LNCAP (cell line): ENCODE data around the gene SPATA31C2.

Source experiments
- TF ChIP-seq, protein P1 (sequence below): fragments of 450-650 bp; IDR thresholded peaks from 2 replicates; pipeline ENCODE4 v1.5.1; 2017; ENCODE audit warnings: mild to moderate bottlenecking

SPATA31C2 gene

DNA sequence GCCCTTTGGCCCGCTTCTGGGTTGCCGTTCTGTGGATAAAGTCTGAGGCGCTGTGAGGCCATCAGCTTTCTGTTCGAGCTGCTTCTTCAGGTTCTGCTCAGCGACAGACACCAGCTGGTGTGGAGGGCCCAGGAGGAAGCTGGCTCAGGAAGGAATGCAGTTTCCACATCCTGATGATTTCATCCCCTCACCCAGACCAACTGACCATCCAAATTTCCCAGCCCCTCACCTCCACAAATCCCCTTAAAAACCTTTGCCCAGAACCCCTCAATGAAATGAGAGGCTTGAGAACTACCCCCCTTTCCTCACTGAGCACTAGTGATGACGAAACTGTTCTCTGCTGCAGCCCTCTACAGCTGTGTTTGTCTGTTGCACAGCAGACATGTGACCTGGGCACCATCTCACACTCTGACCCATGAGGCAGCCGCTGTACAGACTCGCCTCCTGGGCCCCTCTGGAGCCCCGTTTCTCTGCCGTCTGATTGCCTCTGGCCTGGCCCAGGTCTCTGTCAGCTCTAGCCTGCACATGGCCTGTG is 45.4 kb downstream of the SPATA31C2 start:
- TF ChIP-seq, protein P1, sequence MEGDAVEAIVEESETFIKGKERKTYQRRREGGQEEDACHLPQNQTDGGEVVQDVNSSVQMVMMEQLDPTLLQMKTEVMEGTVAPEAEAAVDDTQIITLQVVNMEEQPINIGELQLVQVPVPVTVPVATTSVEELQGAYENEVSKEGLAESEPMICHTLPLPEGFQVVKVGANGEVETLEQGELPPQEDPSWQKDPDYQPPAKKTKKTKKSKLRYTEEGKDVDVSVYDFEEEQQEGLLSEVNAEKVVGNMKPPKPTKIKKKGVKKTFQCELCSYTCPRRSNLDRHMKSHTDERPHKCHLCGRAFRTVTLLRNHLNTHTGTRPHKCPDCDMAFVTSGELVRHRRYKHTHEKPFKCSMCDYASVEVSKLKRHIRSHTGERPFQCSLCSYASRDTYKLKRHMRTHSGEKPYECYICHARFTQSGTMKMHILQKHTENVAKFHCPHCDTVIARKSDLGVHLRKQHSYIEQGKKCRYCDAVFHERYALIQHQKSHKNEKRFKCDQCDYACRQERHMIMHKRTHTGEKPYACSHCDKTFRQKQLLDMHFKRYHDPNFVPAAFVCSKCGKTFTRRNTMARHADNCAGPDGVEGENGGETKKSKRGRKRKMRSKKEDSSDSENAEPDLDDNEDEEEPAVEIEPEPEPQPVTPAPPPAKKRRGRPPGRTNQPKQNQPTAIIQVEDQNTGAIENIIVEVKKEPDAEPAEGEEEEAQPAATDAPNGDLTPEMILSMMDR: no peak

DNA sequence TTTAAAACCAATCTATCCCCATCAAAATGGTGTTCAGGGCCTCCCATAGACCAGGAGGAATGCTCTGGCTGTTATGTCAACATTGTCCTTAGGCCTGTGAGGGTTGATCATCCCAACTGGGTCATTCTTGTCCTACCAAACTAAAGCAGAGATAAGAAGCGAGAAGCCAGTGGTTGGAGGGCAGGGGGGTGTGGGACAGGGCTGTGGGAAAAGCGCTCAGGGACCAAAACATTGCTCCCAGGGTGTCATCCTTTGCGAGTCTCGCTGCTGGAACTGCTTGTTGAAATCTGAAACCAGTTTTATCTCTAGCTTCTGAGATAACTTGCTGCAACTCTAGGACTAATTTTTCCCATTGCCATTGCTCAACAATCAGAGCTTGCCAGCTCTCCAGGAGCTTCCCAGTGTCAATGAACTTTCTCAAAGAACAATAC is 48.1 kb downstream of the SPATA31C2 start:
- TF ChIP-seq, protein P1: no peak

DNA sequence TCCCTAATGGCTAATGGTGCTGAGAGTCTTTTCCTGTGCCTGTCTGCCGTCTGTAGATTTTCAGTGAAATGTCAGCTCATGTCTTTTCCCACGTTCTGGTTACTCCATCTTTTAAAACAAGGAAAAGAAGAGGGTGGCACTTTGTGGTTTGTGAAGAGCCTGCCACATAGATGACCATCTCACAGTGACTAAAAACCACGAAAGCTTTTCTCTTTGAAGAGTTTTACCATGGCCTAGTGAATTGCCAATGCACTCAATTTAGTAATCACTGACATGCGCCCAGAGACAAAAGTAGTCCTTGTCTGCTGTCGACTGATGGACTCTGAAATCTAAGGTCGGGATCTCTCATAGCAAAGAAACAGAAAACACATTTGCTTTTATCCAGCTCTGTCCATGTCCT is 50.4 kb downstream of the SPATA31C2 start:
- TF ChIP-seq, protein P1: no peak

DNA sequence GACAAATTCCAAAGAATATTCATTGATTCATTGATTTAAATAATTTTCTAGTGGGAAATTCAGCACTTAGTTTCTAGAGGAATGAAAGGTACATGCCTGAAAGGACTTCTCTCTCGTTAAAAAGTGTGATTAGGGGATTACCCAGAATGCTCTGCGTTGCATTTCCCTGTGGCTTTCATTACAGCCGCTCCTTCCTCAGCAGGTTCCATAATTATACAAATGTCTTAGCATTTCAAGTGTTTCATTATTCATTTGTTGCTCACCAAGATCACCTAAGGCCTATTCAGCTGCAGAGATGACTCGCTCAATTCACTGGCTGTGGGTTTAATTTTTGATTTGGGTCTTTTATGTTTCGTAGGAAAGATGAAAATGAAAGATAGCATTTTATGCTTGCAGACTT is 52.8 kb downstream of the SPATA31C2 start:
- TF ChIP-seq, protein P1: no peak

DNA sequence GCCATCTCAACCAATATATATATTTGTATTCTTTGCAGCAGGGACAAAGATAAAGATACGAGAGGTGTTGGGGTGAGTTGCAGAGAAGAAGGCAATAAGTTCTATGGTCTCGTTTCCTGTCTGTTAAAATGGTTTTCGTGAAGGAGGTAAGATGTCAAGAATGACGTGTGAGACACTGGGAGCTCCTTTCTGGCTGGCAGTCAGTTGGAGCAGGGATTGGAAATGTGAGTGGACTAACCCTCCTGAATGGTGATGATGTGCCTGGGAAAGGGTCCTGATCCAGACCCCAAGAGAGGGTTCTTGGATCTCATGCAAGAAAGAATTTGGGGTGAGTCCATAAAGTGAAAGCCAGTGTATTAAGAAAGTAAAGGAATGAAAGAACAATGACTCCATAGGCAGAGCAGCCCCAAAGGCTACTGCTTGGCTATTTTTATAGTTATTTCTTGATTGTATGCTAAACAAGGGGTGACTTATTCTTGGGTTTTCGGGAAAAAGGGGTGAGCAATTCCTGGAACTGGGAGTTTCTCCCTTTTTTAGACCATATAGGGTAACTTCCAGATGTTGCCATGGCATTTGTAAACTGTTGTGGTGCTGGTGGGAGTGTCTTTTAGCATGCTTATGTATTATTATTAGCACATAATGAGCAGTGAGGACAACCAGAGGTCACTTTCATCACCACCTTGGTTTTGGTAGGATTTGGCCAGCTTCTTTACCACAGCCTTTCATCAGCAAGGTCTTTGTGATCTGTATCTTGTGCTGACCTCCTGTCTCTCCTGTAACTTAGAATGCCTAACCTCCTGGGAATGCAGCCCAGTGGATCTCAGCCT is 53.7 kb downstream of the SPATA31C2 start:
- TF ChIP-seq, protein P1: no peak
